Measurements from ENCODE around the gene RBM6. TPM values are rescaled to one million over a fixed set of nuclear protein-coding genes. Genes with fewer than 3 reads are reported as not detected.

The RBM6 gene
- total RNA-seq, 3 donors from 2014 or later, result 92.2 to 158 (median 154) TPM

DNA sequence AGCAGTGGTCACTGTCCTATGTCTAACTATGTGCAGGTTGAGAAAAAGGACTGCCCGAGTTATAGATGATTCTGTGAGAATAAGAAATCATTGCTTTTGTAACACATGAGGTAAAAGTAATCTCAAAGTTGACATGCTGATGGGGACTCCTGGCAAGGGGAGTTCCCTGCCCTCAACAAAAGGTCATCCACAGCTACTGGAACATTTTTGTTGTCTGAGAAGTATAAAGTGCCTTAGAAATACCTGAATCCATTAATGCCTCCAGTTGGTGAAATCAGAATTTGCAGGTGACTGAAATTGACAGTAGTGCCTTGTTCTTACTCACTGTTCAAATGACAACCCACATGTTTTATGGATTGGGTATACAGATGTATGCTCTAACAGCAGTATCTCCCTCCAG, 105.0 kb downstream of the RBM6 start:
- H3K4me1 ChIP-seq, result no peaks in the 10 kb centered on the region
- no peak for DNase-seq (ENCODE audit: low spot score in 2 of 2)
- H3K27ac ChIP-seq, result no peak overlapping the region
- no peaks in the 10 kb centered on the region for H3K9me3 ChIP-seq
- intact Hi-C loops (cut with DNase I; ENCODE audit: low total_unique reads), result no loop called here
- peaks cover 4% of the 10 kb centered on the region for H3K36me3 ChIP-seq
- TF ChIP-seq POLR2A (IDR thresholded peaks at IDR 0.05), result no peak
- TF ChIP-seq POLR2AphosphoS5 (IDR thresholded peaks at IDR 0.05), result no peak
- TF ChIP-seq, protein P1, sequence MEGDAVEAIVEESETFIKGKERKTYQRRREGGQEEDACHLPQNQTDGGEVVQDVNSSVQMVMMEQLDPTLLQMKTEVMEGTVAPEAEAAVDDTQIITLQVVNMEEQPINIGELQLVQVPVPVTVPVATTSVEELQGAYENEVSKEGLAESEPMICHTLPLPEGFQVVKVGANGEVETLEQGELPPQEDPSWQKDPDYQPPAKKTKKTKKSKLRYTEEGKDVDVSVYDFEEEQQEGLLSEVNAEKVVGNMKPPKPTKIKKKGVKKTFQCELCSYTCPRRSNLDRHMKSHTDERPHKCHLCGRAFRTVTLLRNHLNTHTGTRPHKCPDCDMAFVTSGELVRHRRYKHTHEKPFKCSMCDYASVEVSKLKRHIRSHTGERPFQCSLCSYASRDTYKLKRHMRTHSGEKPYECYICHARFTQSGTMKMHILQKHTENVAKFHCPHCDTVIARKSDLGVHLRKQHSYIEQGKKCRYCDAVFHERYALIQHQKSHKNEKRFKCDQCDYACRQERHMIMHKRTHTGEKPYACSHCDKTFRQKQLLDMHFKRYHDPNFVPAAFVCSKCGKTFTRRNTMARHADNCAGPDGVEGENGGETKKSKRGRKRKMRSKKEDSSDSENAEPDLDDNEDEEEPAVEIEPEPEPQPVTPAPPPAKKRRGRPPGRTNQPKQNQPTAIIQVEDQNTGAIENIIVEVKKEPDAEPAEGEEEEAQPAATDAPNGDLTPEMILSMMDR (IDR thresholded peaks at IDR 0.05), result no peak
- H3K4me3 ChIP-seq, result no peak overlapping the region
- H3K27me3 ChIP-seq, result no peaks in the 10 kb centered on the region

DNA sequence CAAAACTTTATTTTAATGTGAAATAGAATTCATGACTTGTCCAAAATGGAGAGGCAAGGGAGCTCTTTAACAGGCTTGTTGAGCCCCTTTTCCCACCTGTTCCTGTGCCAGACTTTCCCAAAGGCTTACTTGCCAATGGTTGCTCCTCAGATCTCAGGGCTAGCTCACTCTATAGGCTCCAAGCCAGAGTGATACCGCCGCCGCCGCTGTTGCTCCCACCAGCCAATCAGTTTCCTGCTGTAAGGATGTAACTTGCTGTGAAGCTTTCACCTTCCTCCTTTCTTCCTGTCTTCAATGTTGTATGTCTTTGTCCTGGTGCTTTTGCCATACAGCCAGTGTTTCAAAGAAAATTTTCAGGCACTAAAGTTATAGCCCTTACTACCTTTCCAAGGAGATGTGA, 107.5 kb downstream of the RBM6 start:
- intact Hi-C loops (cut with DNase I; ENCODE audit: low total_unique reads), result no loop called here
- Histone ChIP-seq H3K36me3 (peaks cover 4% of the 10 kb centered on the region), H3K4me3 (no peak overlapping the region), H3K4me1 (no peaks in the 10 kb centered on the region), H3K9me3 (no peaks in the 10 kb centered on the region), H3K27ac (no peak overlapping the region), H3K27me3 (no peaks in the 10 kb centered on the region)
- TF ChIP-seq, protein P1 (IDR thresholded peaks at IDR 0.05), result no peak
- TF ChIP-seq POLR2A (IDR thresholded peaks at IDR 0.05) (no peak), POLR2AphosphoS5 (IDR thresholded peaks at IDR 0.05) (no peak)
- no peak for DNase-seq (ENCODE audit: low spot score in 2 of 2)

DNA sequence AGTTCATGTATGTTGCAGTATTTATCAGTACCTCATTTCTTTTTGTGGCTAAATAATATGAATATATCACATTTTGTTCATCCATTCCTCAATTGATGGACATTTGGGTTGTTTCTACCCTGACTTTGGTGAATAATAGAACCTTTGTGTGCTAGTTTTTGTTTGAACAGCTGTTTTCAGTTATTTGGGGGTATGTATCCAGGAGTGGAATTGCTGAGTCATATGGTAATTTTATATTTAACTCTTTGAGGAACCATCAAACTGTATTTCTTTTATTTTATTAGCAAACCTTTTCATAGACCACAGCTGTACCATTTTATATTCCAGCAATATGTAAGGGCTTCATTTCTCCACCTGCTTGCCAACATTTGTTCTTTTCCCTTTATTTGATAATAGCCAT, 110.4 kb downstream of the RBM6 start:
- intact Hi-C loops (cut with DNase I; ENCODE audit: low total_unique reads), result no loop called here
- no peak overlapping the region for H3K27ac ChIP-seq
- H3K4me3 ChIP-seq, result no peak overlapping the region
- DNase-seq (ENCODE audit: low spot score in 2 of 2), result no peak
- TF ChIP-seq POLR2AphosphoS5 (IDR thresholded peaks at IDR 0.05) (no peak), POLR2A (IDR thresholded peaks at IDR 0.05) (no peak)
- TF ChIP-seq, protein P1 (IDR thresholded peaks at IDR 0.05), result no peak
- H3K36me3 ChIP-seq, result peaks cover 4% of the 10 kb centered on the region
- H3K4me1 ChIP-seq, result no peaks in the 10 kb centered on the region
- H3K27me3 ChIP-seq, result no peaks in the 10 kb centered on the region
- no peaks in the 10 kb centered on the region for H3K9me3 ChIP-seq

DNA sequence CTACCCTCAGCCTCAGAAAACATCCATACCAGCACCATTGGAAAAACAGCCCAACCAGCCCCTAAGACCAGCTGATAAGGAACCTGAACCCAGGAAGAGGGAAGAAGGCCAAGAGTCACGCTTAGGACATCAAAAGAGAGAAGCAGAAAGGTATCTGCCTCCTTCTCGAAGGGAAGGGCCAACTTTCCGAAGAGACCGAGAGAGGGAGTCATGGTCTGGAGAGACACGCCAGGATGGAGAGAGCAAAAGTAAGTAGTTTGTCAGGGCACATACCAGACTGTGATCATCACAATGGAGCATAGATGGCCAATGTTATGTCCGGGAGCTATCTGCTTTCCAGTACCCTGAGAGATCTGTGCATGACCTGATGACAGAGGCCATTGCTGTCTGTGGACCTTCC, 117.8 kb downstream of the RBM6 start:
- no peak for DNase-seq (ENCODE audit: low spot score in 2 of 2)
- Histone ChIP-seq H3K27ac (no peak overlapping the region), H3K4me1 (no peaks in the 10 kb centered on the region), H3K9me3 (no peaks in the 10 kb centered on the region), H3K36me3 (peaks cover 6% of the 10 kb centered on the region), H3K27me3 (no peaks in the 10 kb centered on the region), H3K4me3 (no peak overlapping the region)
- TF ChIP-seq POLR2A (IDR thresholded peaks at IDR 0.05) (no peak), POLR2AphosphoS5 (IDR thresholded peaks at IDR 0.05) (no peak)
- TF ChIP-seq, protein P1 (IDR thresholded peaks at IDR 0.05), result no peak
- intact Hi-C loops (cut with DNase I; ENCODE audit: low total_unique reads), result no loop called here

DNA sequence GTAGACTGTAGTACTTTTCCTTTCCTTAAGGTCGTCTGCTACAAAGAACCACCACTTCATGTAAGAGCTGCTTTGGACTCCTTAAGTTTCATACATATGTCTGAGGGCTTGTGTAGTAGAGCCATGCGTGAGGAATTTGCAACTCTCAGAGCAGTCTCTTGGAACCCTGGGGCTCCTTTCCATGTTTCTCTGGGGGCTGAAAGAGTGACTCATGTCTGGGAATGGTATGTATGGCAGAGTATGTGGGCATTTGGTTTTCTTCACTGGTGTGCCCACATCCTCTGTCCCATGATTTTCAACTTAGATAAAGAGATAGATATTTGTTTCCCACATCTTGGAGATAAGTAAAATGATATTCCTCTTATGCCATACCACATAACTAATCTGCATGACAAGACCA, 128.2 kb downstream of the RBM6 start:
- no peaks in the 10 kb centered on the region for H3K27me3 ChIP-seq
- no peak overlapping the region for H3K4me3 ChIP-seq
- DNase-seq (ENCODE audit: low spot score in 2 of 2), result no peak
- TF ChIP-seq, protein P1 (IDR thresholded peaks at IDR 0.05), result no peak
- TF ChIP-seq POLR2A (IDR thresholded peaks at IDR 0.05) (no peak), POLR2AphosphoS5 (IDR thresholded peaks at IDR 0.05) (no peak)
- intact Hi-C loops (cut with DNase I; ENCODE audit: low total_unique reads), result no loop called here
- H3K27ac ChIP-seq, result no peak overlapping the region
- H3K4me1 ChIP-seq, result no peaks in the 10 kb centered on the region
- no peaks in the 10 kb centered on the region for H3K36me3 ChIP-seq
- H3K9me3 ChIP-seq, result no peaks in the 10 kb centered on the region
